Measurements from ENCODE around the gene FAF1.

FAF1 gene

DNA sequence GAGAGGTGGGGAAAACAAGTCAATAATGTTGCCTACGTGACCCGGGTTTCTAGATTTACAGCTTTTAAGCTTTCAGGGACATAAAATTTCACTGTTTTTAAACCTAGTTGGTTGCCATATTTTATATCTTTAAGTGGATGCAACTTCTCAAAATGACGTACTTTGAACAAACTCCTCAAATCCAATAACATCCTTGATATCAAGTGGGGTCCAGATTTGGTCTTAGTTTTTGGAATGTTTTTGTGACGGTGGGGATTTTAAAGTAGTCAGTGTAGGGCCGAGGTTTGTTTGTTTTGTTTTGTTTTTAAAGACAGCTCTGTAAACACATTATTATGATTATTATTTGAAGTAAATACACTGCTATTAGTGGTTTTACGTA lies 10.4 kb upstream of the FAF1 start:
- intact Hi-C loops (cut with DNase I; ENCODE audit: low total_unique reads) = no loop called here
- peak overlapping the region; percentile 96 to 98 for H3K4me3 ChIP-seq

DNA sequence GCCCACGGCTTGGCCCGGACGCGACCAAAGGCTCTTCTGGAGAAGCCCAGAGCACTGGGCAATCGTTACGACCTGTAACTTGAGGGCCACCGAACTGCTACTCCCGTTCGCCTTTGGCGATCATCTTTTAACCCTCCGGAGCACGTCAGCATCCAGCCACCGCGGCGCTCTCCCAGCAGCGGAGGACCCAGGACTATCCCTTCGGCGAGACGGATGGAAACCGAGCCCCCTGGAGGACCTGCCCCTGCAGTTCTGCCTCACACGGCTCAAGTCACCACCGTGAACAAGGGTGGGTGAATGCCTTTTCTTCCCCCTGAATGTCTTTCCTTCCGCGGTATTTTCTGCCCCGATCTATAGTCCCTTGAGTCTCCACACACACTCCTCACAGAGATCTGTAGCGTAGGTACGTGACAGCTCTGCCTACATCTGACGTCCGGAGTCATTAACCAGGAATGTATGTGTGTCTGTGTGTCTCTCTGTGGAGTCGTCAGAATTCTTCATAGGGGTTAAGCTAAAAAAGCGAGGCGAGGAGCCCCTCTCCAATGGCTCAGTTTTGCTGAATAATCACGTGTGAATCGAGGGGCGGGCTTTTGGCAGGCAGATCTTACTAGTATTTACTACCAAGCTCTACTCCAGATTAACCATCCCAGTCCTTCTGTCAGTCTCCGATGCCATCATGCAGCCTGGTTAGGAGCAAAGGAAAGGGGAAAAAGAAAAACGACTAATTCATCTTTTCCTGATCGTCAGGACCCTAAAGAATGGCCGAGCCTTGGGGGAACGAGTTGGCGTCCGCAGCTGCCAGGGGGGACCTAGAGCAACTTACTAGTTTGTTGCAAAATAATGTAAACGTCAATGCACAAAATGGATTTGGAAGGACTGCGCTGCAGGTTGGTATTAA lies 9.8 kb upstream of the FAF1 start, which contains the start of gene CDKN2C:
TSS of gene CDKN2C (plus strand) at position 635 of the 898 bp plus-strand sequence. CDS start at position 759, 124 bp downstream.
- Histone ChIP-seq H3K9me3 (no peaks in the 10 kb centered on the region), H3K27ac (peak within 1 kb of the TSS; percentile 99 to 100), H3K4me3 (peak within 1 kb of the TSS; percentile 96 to 98), H3K4me1 (peaks cover 0 to 27% (median 0%) of the 10 kb centered on the region in 4 donors), H3K36me3 (no peaks in the 10 kb centered on the region), H3K27me3 (no peaks in the 10 kb centered on the region)
- intact Hi-C loops (cut with DNase I; ENCODE audit: low total_unique reads) = loop anchor here (10.0 kb wide), 1 partner anchor 1085 kb away; the partner anchor contains the start of genes BTF3L4 and TXNDC12
- DNase-seq = peak; percentile 94 to 95
- TF ChIP-seq, protein P1, sequence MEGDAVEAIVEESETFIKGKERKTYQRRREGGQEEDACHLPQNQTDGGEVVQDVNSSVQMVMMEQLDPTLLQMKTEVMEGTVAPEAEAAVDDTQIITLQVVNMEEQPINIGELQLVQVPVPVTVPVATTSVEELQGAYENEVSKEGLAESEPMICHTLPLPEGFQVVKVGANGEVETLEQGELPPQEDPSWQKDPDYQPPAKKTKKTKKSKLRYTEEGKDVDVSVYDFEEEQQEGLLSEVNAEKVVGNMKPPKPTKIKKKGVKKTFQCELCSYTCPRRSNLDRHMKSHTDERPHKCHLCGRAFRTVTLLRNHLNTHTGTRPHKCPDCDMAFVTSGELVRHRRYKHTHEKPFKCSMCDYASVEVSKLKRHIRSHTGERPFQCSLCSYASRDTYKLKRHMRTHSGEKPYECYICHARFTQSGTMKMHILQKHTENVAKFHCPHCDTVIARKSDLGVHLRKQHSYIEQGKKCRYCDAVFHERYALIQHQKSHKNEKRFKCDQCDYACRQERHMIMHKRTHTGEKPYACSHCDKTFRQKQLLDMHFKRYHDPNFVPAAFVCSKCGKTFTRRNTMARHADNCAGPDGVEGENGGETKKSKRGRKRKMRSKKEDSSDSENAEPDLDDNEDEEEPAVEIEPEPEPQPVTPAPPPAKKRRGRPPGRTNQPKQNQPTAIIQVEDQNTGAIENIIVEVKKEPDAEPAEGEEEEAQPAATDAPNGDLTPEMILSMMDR (IDR thresholded peaks at IDR 0.05) = no peak

More for the DNA sequence above, 10.4 kb upstream of the FAF1 start:
- TF ChIP-seq, protein P1 (IDR thresholded peaks at IDR 0.05) = no peak
- Histone ChIP-seq H3K9me3 (no peaks in the 10 kb centered on the region), H3K27ac (peak overlapping the region; percentile 99 to 100), H3K36me3 (no peaks in the 10 kb centered on the region), H3K4me1 (peaks cover 0 to 34% (median 0%) of the 10 kb centered on the region in 4 donors), H3K27me3 (no peaks in the 10 kb centered on the region)
- DNase-seq = no peak

DNA sequence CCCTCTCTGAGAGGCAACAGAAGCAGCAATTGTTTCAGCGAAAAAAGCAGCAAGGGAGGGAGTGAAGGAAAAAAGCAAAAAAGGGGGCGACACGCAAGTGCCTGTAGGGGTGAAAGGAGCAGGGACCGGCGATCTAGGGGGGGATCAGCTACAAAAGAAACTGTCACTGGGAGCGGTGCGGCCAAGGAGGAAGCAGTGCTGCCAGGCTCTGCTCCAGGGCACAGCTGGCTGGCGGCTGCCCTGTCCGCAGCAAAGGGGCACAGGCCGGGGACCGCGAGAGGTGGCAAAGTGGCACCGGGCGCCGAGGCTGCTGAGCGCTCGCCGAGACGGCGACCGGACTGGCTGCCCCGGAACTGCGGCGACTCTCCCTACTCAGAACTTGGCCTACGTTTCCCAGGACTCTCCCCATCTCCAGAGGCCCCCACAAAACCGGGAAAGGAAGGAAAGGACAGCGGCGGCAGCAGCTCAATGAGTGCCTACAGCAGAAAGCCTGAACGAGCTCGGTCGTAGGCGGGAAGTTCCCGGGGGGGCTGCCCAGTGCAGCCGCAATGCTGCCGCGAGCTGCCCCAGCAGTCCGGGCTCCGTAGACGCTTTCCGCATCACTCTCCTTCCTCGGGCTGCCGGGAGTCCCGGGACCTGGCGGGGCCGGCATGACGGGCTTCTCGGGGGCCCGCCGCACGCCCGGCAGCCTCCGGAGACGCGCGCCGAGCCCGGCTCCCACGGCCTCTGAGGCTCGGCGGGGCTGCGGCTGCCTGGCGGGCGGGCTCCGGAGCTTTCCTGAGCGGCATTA lies 8.9 kb upstream of the FAF1 start:
- intact Hi-C loops (cut with DNase I; ENCODE audit: low total_unique reads) = loop anchor here (10.0 kb wide), 1 partner anchor 1086 kb away; the partner anchor contains the start of genes BTF3L4 and TXNDC12
- H3K27ac ChIP-seq = peak overlapping the region; percentile 99 to 100
- H3K4me1 ChIP-seq = peaks cover 0 to 19% (median 0%) of the 10 kb centered on the region in 4 donors
- no peaks in the 10 kb centered on the region for H3K9me3 ChIP-seq
- H3K36me3 ChIP-seq = no peaks in the 10 kb centered on the region
- DNase-seq = peak; percentile 56 to 77
- no peaks in the 10 kb centered on the region for H3K27me3 ChIP-seq
- peak overlapping the region; percentile 96 to 98 for H3K4me3 ChIP-seq
- TF ChIP-seq, protein P1 (IDR thresholded peaks at IDR 0.05) = peak in 1 of 2 experiments; percentile 6

DNA sequence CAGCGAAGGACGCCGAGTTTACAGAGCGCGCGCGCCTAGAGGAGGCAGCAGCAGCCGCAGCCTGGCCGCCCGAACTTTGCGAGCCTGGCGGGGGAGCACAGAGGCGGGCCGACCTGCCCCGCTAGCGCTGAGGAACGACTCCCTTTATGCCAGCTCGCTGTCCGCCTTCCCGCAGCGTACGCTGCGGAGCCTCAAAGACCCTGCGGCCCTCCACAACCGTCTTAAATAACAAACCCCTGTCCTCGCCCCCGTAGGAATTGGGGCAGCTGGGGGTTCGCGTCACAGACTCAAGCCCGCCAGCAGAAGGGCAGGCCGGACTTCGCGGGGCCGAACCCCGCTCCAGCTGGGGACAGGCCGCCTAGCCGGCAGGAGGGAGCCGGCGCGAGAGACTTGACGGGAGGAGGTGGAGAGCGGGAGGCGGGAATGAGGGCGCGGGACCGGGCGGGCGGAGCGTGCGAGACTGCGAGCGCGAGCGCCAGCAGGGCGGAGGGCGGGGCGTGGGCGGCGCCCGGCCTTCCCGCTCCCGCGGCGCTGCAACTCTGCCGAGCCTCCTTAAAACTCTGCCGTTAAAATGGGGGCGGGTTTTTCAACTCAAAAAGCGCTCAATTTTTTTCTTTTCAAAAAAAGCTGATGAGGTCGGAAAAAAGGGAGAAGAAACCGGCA lies 8.2 kb upstream of the FAF1 start:
- no peaks in the 10 kb centered on the region for H3K9me3 ChIP-seq
- TF ChIP-seq, protein P1 (IDR thresholded peaks at IDR 0.05) = peak; percentile 49 to 62
- H3K27me3 ChIP-seq = no peaks in the 10 kb centered on the region
- DNase-seq = peak; percentile 90 to 97
- intact Hi-C loops (cut with DNase I; ENCODE audit: low total_unique reads) = loop anchor here (10.0 kb wide), 1 partner anchor 1087 kb away; the partner anchor contains the start of genes BTF3L4 and TXNDC12
- peak overlapping the region; percentile 99 to 100 for H3K27ac ChIP-seq
- H3K36me3 ChIP-seq = no peaks in the 10 kb centered on the region
- H3K4me1 ChIP-seq = peaks cover 0 to 13% (median 0%) of the 10 kb centered on the region in 4 donors
- H3K4me3 ChIP-seq = peak overlapping the region; percentile 96 to 98

All from tibial artery (tissue), 4 donors.